OCI-LY7 (cell line): Measurements from ENCODE around the gene OR51Q1. TPM values are rescaled to one million over a fixed set of nuclear protein-coding genes. Genes with fewer than 3 reads are reported as not detected.

Experiments used
- BruUV-seq: library from RNA; stranded (reverse); fragments of 400-500 nt; replicated peaks from 2 replicates; lab custom pipeline; 2021; lab: Mats Ljungman, UMichigan
- CTCF ChIA-PET: fragments of 300-600 bp; sonication (Branson Sonifier 250); formaldehyde crosslinking; loops from one replicate; lab custom pipeline; 2022; ENCODE audit warnings: antibody characterized with exemption; ENCODE audit not compliant: unreplicated experiment; lab: Charles Lee
- POLR2A ChIA-PET: fragments of 300-600 bp; sonication (Branson Sonifier 250); formaldehyde crosslinking; loops from one replicate; lab custom pipeline; 2022; ENCODE audit warnings: antibody characterized with exemption; lab: Charles Lee
- DNase-seq: peaks from one replicate; pipeline ENCODE4 v3.0.0-alpha.2; 2015; ENCODE audit warnings: low spot score
- H2AFZ ChIP-seq: fragments of 200-600 bp; sonication (generic), shearing (Covaris generic); 2 replicates; pipeline ENCODE4 v1.6.1; 2014; ENCODE audit warnings: mild to moderate bottlenecking, antibody characterized with exemption, low read length, moderate library complexity
- H3K27ac ChIP-seq: fragments of 200-600 bp; sonication (generic); 2 replicates; pipeline ENCODE4 v1.5.1; 2014; ENCODE audit warnings: mixed run types, low read depth, mild to moderate bottlenecking, moderate library complexity, low read length, inconsistent platforms; ENCODE audit not compliant: poor library complexity, severe bottlenecking
- H3K36me3 ChIP-seq: fragments of 200-600 bp; sonication (generic); 2 replicates; pipeline ENCODE4 v1.6.1; 2014; ENCODE audit warnings: mild to moderate bottlenecking, antibody characterized with exemption, low read length, moderate library complexity, mixed read lengths; ENCODE audit not compliant: insufficient read depth
- H3K4me1 ChIP-seq: fragments of 200-600 bp; sonication (generic); 2 replicates; pipeline ENCODE4 v1.5.1; 2014; ENCODE audit warnings: mild to moderate bottlenecking, low read length; ENCODE audit not compliant: insufficient read depth, poor library complexity, severe bottlenecking
- H3K4me2 ChIP-seq: fragments of 200-600 bp; sonication (generic); 2 replicates; pipeline ENCODE4 v1.6.1; 2014; ENCODE audit warnings: mild to moderate bottlenecking, low read length
- H3K4me3 ChIP-seq: fragments of 200-600 bp; sonication (generic); 2 replicates; pipeline ENCODE4 v1.5.1; 2014; ENCODE audit warnings: mild to moderate bottlenecking, low read depth, low read length; ENCODE audit not compliant: poor library complexity, severe bottlenecking
- H3K79me2 ChIP-seq: fragments of 200-600 bp; sonication (generic); 2 replicates; pipeline ENCODE4 v1.6.1; 2016; ENCODE audit warnings: low read depth, mild to moderate bottlenecking, low read length, moderate library complexity, mixed read lengths; ENCODE audit not compliant: insufficient read depth
- H3K9me2 ChIP-seq: fragments of 200-600 bp; sonication (generic); 2 replicates; pipeline ENCODE4 v1.6.1; 2016; ENCODE audit warnings: mild to moderate bottlenecking, low read length, mixed read lengths; ENCODE audit not compliant: insufficient read depth
- H3K9me3 ChIP-seq: fragments of 200-600 bp; sonication (generic); 2 replicates; pipeline ENCODE4 v1.6.1; 2014; ENCODE audit warnings: mild to moderate bottlenecking, mixed run types, low read length, mixed read lengths
- H4K20me1 ChIP-seq: fragments of 200-600 bp; sonication (generic); 2 replicates; pipeline ENCODE4 v1.6.1; 2014; ENCODE audit warnings: mild to moderate bottlenecking, antibody characterized with exemption, low read length, moderate library complexity, mixed read lengths; ENCODE audit not compliant: insufficient read depth
- CTCF ChIP-seq: fragments of 200-600 bp; sonication (generic); conservative IDR thresholded peaks from 2 replicates; pipeline ENCODE4 v1.5.1; 2014; ENCODE audit warnings: mild to moderate bottlenecking, antibody characterized with exemption, low read length, moderate library complexity, mixed read lengths
- EZH2phosphoT487 ChIP-seq: fragments of 200-600 bp; sonication (generic); IDR thresholded peaks from 2 replicates; pipeline ENCODE4 v1.6.1; 2018; ENCODE audit warnings: low read depth, borderline replicate concordance, mild to moderate bottlenecking, mixed run types, antibody characterized with exemption, low read length, moderate library complexity, mixed read lengths
- intact Hi-C: fragments of 100-400 bp; cut with micrococcal nuclease; formaldehyde crosslinking; loops from one replicate; pipeline ENCODE4 v1.10.0; 2022; ENCODE audit not compliant: unreplicated experiment
- total RNA-seq, 2 experiments: library from RNA; depleted of rRNA in 1 of 2; stranded (reverse); fragments of >200 nt in 1 of 2; shearing (Covaris generic) in 1 of 2; gene quantifications; 2 replicates each; pipeline ENCODE4 v1.2.3, GENCODE V29; 2014 to 2022

Gene OR51Q1
- total RNA-seq, 2 experiments from 2014 or later: not detected

- H3K9me2 ChIP-seq: no peaks in the 10 kb centered on the region
- no peak overlapping the region for H3K4me3 ChIP-seq
- DNase-seq: no peak
- no peaks in the 10 kb centered on the region for H3K79me2 ChIP-seq
- no peak overlapping the region for H3K4me2 ChIP-seq
- H3K27ac ChIP-seq: no peak overlapping the region
- CTCF ChIA-PET: no interaction called here
- intact Hi-C loops: no loop called here
- H4K20me1 ChIP-seq: no peaks in the 10 kb centered on the region
- no peak overlapping the region for H2AFZ ChIP-seq
- BruUV-seq: no TSS peak
- H3K4me1 ChIP-seq: no peaks in the 10 kb centered on the region
- TF ChIP-seq EZH2phosphoT487 (no peak), CTCF (no peak)
- H3K36me3 ChIP-seq: no peaks in the 10 kb centered on the region
- POLR2A ChIA-PET: no interaction called here
- no peaks in the 10 kb centered on the region for H3K9me3 ChIP-seq
Observed at GRCh38 chr11:5460983-5461621, 39.2 kb downstream of the OR51Q1 start.

GRCh38 chr11:5467527-5467926, 45.6 kb downstream of the OR51Q1 start:
- ChIA-PET POLR2A (no interaction called here), CTCF (no interaction called here)
- no TSS peak for BruUV-seq
- H2AFZ ChIP-seq: no peak overlapping the region
- no peak overlapping the region for H3K4me2 ChIP-seq
- H3K9me3 ChIP-seq: no peaks in the 10 kb centered on the region
- no peak for TF ChIP-seq EZH2phosphoT487
- TF ChIP-seq CTCF: no peak
- intact Hi-C loops: no loop called here
- H3K9me2 ChIP-seq: no peaks in the 10 kb centered on the region
- H4K20me1 ChIP-seq: no peaks in the 10 kb centered on the region
- no peak for DNase-seq
- no peaks in the 10 kb centered on the region for H3K79me2 ChIP-seq
- H3K4me1 ChIP-seq: no peaks in the 10 kb centered on the region
- no peak overlapping the region for H3K4me3 ChIP-seq
- H3K36me3 ChIP-seq: no peaks in the 10 kb centered on the region
- no peak overlapping the region for H3K27ac ChIP-seq

Other genes starting within 250 kb of the OR51Q1 start
- gene OR51V1, start 221.4 kb upstream of the OR51Q1 start, total RNA-seq (2014; rRNA removed; shearing (Covaris generic)): not detected in 2 replicates
- gene OR51V1, start 221.4 kb upstream of the OR51Q1 start, total RNA-seq (2022): not detected in 2 replicates
- not detected in 2 replicates for gene HBB, start 195.0 kb upstream of the OR51Q1 start, total RNA-seq (2014; rRNA removed; shearing (Covaris generic))
- gene HBB, start 195.0 kb upstream of the OR51Q1 start, total RNA-seq (2022): not detected in 2 replicates
- gene HBD, start 187.6 kb upstream of the OR51Q1 start, total RNA-seq (2014; rRNA removed; shearing (Covaris generic)): not detected in 2 replicates
- not detected in 2 replicates for gene HBD, start 187.6 kb upstream of the OR51Q1 start, total RNA-seq (2022)
- gene HBG1, start 172.3 kb upstream of the OR51Q1 start, total RNA-seq (2014; rRNA removed; shearing (Covaris generic)): not detected in 2 replicates
- gene HBG1, start 172.3 kb upstream of the OR51Q1 start, total RNA-seq (2022): not detected in 2 replicates
- not detected in 2 replicates for gene HBG2, start 167.3 kb upstream of the OR51Q1 start, total RNA-seq (2014; rRNA removed; shearing (Covaris generic))
- not detected in 2 replicates for gene HBG2, start 167.3 kb upstream of the OR51Q1 start, total RNA-seq (2022)
- not detected in 2 replicates for gene HBE1, start 152.2 kb upstream of the OR51Q1 start, total RNA-seq (2014; rRNA removed; shearing (Covaris generic))
- not detected in 2 replicates for gene HBE1, start 152.2 kb upstream of the OR51Q1 start, total RNA-seq (2022)
- gene OR51B4, start 120.2 kb upstream of the OR51Q1 start, total RNA-seq (2014; rRNA removed; shearing (Covaris generic)): not detected in 2 replicates
- gene OR51B4, start 120.2 kb upstream of the OR51Q1 start, total RNA-seq (2022): not detected in 2 replicates
- gene OR51B2, start 97.8 kb upstream of the OR51Q1 start, total RNA-seq (2014; rRNA removed; shearing (Covaris generic)): not detected in 2 replicates
- not detected in 2 replicates for gene OR51B2, start 97.8 kb upstream of the OR51Q1 start, total RNA-seq (2022)
- gene OR51B5, start 78.6 kb upstream of the OR51Q1 start, total RNA-seq (2014; rRNA removed; shearing (Covaris generic)): 0.16 TPM in 1 of 2 replicates, not detected in the other
- gene OR51B5, start 78.6 kb upstream of the OR51Q1 start, total RNA-seq (2022): not detected in 2 replicates
- gene OR51B6, start 70.6 kb upstream of the OR51Q1 start, total RNA-seq (2014; rRNA removed; shearing (Covaris generic)): not detected in 2 replicates
- gene OR51B6, start 70.6 kb upstream of the OR51Q1 start, total RNA-seq (2022): not detected in 2 replicates
- not detected in 2 replicates for gene OR51M1, start 38.3 kb upstream of the OR51Q1 start, total RNA-seq (2014; rRNA removed; shearing (Covaris generic))
- gene OR51M1, start 38.3 kb upstream of the OR51Q1 start, total RNA-seq (2022): not detected in 2 replicates
- not detected in 2 replicates for gene OR51I1, start 19.4 kb downstream of the OR51Q1 start, total RNA-seq (2014; rRNA removed; shearing (Covaris generic))
- gene OR51I1, start 19.4 kb downstream of the OR51Q1 start, total RNA-seq (2022): not detected in 2 replicates
- not detected in 2 replicates for gene OR51I2, start 27.2 kb downstream of the OR51Q1 start, total RNA-seq (2014; rRNA removed; shearing (Covaris generic))
- not detected in 2 replicates for gene OR51I2, start 27.2 kb downstream of the OR51Q1 start, total RNA-seq (2022)
- not detected in 2 replicates for gene OR52D1, start 66.6 kb downstream of the OR51Q1 start, total RNA-seq (2014; rRNA removed; shearing (Covaris generic))
- not detected in 2 replicates for gene OR52D1, start 66.6 kb downstream of the OR51Q1 start, total RNA-seq (2022)
- not detected in 2 replicates for gene UBQLN3, start 87.8 kb downstream of the OR51Q1 start, total RNA-seq (2014; rRNA removed; shearing (Covaris generic))
- not detected in 2 replicates for gene UBQLN3, start 87.8 kb downstream of the OR51Q1 start, total RNA-seq (2022)
- 0.05 TPM in 1 of 2 replicates, not detected in the other for gene UBQLNL, start 94.6 kb downstream of the OR51Q1 start, total RNA-seq (2014; rRNA removed; shearing (Covaris generic))
- 0.13 and 0.15 TPM in 2 replicates for gene UBQLNL, start 94.6 kb downstream of the OR51Q1 start, total RNA-seq (2022)
- 0.60 TPM in 1 of 2 replicates, not detected in the other for gene OR52H1, start 126.4 kb downstream of the OR51Q1 start, total RNA-seq (2014; rRNA removed; shearing (Covaris generic))
- gene OR52H1, start 126.4 kb downstream of the OR51Q1 start, total RNA-seq (2022): not detected in 2 replicates
- gene OR52B6, start 158.8 kb downstream of the OR51Q1 start, total RNA-seq (2014; rRNA removed; shearing (Covaris generic)): not detected in 2 replicates
- not detected in 2 replicates for gene OR52B6, start 158.8 kb downstream of the OR51Q1 start, total RNA-seq (2022)
- not detected in 2 replicates for gene TRIM6, start 174.5 kb downstream of the OR51Q1 start, total RNA-seq (2014; rRNA removed; shearing (Covaris generic))
- gene TRIM6, start 174.5 kb downstream of the OR51Q1 start, total RNA-seq (2022): not detected in 2 replicates
- gene TRIM34, start 202.9 kb downstream of the OR51Q1 start, total RNA-seq (2014; rRNA removed; shearing (Covaris generic)): 8.4 and 12.0 TPM in 2 replicates
- 12.4 and 13.1 TPM in 2 replicates for gene TRIM34, start 202.9 kb downstream of the OR51Q1 start, total RNA-seq (2022)